Measurements from ENCODE around the gene IRAK3.
A peak's percentile ranks its signal among the peaks of the same experiment; 100 is the strongest.

IRAK3 gene, protein sequence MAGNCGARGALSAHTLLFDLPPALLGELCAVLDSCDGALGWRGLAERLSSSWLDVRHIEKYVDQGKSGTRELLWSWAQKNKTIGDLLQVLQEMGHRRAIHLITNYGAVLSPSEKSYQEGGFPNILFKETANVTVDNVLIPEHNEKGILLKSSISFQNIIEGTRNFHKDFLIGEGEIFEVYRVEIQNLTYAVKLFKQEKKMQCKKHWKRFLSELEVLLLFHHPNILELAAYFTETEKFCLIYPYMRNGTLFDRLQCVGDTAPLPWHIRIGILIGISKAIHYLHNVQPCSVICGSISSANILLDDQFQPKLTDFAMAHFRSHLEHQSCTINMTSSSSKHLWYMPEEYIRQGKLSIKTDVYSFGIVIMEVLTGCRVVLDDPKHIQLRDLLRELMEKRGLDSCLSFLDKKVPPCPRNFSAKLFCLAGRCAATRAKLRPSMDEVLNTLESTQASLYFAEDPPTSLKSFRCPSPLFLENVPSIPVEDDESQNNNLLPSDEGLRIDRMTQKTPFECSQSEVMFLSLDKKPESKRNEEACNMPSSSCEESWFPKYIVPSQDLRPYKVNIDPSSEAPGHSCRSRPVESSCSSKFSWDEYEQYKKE
- 0.46 to 8.5 reads per million in 2 donors for total RNA-seq

DNA sequence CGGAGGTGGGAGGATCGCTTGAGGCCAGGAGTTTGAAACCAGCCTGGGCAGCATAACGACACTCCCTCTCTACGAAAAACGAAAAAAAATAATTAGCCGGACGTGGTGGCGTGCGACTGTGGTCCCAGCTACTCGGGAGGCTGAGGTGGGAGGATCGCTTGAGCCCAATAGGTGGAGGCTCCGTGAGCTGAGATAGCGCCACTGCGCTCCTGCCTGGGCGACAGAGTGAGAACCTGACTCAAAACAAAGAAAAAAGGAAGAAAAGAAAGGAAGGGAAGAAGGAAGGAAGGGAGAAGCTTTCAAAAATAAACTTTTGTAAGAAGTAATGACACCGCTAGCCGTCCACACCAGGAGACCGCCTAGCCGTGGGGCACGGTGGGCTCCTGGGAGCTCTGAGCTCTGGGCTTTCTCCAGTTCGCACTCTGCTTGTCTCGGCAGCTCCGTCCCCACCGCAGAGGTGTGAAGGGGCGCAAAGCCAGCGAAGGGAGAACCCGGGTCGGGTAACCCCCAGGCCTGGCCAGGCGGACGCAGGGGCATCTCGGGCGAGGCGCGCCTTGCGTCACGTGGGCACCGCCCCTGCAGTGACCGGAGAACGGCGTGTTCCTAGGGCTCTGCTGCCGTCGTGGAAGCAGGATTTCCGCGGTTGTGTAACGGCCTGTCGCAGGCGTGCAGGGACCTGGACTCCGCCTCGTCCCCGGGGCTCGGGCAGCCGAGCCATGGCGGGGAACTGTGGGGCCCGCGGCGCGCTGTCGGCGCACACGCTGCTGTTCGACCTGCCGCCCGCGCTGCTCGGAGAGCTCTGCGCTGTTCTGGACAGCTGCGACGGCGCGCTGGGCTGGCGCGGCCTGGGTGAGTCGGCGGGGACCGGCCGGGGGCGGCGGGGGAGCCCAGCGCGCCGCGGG, at the start of gene IRAK3:
Gene IRAK3, plus strand, starts transcription at position 631 of the 902 bp plus-strand sequence. Its CDS starts 86 bp downstream, at position 717.
- DNase-seq: peak; percentile 26

DNA sequence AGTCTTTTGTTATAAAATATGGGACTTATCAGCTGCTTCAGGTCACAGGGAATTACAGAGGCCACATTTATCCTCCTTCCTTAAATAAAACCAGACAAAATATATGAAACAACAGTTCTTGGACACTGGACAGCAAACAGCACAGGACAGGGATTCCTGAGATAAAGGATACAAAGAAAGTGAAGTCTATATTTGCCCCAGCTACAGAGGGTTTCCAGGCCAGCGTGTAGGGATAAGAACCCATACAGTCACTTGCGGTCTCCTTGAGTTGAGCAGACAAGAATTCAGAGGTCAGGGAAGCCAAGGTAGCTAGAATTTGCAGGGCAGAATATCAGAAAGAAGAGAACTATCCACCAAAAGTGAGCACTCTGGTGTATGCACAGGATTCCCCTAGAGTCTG, 49.7 kb upstream of the IRAK3 start:
- DNase-seq: no peak

DNA sequence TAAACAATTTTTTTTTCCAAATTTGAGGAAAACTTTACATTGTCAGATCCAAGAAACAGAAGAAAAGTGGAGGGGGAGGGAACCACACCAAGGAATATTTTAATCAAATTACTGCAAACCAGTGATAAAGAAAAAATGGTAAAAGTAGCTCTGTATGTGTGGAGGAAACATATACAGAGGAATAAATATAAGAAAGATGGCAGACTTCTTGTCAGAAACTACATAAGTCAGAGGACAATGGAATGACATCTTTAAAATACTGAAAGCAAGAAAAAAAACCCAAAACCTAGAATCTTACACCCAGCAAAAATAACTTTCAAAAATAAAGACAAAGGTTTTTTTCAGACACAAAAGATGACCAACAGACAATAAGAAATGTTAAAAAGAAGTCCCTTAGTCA, 48.3 kb upstream of the IRAK3 start:
- DNase-seq: no peak

DNA sequence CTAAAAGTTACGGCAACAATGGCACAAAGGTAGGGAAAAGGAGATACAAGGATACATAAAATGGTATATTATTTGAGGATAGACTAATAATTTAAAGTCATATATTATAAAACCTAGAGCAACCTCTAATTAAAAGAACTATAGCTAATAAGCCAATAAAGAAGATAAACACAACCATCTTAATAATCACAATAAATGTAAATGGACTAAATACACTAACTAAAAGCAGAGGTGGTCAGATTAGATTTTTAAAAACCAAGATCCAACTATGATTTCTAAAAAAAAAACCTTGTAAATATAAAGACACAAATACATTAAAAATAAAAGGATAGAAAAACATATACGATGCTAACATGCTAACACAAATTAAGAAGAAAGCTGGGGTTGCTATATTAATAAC, 47.7 kb upstream of the IRAK3 start:
- DNase-seq: no peak

DNA sequence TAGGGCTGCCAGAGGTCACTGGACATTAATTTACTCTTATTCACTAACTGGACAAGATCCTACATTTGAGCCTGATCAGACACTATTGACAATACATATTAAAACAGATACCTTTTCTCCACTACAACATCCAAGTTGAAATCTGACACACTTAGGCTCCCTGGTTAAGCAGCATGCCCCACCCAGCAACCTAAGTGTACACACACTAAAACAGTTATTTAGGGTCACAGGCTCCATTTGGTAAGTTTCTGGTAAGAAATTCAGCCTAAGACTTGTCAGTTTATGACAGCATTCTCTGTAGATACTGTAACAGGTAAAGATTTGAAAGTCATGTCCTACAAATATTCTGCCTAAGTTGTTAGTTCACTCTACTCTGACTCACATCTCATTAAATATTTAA, 46.2 kb upstream of the IRAK3 start:
- DNase-seq: no peak

DNA sequence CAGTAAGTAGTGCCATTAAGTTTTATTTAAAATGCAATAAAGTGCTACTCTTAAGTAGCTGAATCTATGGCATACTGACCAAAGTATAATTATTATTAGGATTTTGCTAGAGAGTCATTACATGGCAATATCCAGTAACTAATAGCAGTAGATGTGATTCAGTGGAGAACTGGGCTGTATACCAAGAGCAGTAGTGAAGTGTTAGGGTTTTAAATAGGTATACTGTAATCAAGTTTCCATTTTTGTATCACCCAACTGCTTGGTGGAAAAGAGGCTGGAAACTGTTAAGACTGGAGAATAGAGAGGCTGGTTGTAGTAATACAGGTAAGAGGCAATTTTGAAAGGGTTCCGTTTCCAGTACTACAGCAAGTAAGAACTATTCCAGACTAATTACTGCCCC, 45.1 kb upstream of the IRAK3 start:
- DNase-seq: no peak

DNA sequence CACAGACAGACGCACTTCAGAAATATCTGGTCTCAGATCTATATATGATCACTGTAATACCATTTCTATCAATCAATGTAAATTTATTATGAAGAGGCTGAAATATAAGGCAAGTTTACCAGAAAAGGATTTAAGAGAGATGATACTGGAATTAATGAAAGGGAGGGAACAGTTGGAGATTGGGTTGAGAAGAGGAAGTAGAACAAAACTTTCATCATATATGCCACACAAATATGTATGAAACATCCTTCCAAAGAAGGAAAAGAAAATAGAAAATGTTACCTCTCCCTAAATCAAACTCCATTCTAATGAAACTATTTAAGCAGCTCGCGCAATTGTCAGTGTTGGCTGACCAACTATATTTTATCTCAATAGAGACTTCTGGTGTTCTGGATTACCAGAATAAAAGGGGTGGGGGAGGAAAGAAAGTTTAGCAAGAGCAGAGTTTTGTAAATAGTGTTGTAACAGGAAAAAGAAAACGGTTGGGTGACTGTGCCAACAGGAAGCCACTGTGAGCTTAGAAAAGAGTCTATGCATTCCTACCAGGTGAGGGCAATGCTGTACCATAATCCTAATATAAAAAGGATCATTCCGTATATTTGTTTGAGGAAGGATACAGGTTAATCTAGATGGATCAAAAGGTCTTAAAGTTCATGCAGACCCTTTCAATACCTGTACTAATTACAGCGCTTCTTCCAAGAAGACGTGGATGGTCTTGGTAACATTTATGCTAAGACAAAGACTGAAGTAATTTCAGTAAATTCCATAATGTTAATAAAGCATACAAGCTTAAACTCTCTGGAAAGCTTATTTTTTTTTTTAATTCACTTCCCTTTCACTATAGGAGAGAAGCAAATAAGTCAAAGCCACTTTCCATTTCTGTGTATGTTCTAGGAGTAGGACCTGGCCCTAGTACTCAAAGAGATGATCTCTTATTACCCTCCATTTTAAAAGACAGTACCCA, 43.9 kb upstream of the IRAK3 start:
- DNase-seq: no peak

DNA sequence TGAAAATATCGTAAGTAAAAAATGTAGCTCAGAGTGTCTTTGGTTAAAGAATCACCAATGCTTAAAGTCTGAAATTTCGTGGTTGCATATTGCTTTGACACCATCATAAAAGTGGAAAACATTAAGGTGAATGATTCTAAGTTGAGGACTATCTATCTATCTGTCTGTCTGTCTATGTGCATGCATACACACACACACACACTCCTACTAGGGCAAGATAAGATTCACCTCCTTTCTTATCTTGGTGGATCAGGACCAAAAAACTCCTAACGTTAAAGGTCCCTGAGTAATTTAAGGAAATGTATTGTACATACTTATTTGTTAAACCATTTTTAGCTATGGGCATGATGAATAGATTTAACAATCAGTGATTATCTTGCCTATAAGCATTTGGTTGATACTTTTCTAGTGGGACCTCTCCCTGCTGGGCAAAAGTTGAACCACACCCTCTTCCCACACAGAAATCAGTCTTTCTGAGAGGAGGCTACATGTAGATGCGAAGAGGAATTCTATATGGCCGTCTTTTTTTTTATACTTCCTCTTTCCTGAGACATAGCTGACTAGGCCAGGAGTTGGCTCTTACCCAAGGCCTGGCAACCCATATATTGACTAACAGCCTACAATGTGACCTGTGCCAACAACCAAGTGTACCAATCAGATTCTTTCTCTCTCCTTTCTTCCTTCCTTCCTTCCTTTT, 39.2 kb upstream of the IRAK3 start:
- no peak for DNase-seq

DNA sequence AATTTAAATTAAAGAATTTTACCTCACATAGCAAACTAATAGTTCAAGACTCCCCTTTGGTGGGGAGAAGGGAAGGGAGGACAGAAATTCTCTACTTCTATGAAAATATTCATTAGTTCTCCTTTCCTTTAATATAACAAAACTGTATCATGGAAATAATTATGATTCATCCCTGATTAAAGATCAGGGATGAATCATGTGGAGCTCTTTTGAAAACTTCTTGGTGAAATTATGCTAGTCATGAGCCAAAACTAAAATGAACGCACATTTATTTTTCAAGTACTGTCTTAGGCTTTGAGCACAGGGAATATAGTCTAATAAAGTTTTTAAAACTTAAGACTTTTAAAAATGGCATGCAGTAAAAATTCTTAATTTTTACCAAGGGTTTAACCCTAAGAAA, 36.3 kb upstream of the IRAK3 start:
- DNase-seq: no peak

DNA sequence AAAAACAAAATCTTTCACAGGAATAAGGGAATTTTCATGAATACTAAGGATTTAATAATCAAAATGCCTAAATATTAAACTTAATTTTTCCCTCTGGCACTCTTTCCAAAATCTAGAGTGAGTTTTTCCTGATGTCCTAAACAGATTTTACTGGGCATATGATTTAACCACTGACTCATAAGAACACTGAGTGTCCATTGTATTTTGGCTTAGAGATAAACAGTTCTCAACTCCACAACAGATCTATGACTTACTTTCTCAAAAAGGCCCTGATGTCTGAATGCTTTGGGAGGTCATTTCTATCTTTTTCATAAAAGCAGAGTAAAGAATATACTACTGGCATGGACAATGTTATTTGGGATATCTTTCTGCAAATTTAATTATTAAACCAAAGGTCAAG, 34.2 kb upstream of the IRAK3 start:
- no peak for DNase-seq

DNA sequence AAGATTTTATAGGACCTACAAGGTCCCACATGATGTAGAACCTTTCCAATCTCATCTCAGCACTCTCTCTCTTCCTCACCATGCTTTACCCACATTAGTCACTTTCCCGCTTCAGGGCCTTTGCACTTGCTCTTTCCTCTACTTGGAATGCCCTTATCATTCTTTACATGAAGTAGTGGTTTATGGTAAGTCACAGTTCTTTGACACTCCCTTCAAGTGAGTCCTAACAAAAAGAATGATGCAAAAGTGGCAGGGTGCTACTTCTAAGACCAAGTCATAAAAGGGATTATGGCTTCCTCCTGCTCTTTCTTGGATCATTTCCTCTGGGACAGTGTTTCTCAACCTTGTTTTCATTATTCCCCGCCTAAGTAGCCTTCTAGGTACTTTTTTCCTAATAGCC, 32.4 kb upstream of the IRAK3 start:
- no peak for DNase-seq

DNA sequence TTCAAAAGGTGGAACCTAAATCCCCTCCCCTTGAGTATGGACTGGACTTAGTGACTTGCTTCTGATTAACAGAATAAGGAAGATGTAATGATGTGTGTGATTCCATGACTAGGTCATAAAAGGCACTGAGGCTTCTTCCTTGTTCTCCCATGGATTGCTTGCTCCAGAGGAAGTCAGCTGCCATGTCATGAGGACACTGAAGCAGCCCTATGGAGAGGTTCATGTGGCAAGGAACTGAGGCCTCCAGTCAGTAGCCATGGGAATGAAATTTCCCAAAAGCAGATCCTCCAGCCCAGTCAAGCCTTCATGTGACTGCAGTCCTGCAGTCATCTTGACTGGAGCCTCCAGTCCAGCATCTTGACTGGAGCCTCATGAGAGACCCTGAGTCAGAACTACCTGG, 29.9 kb upstream of the IRAK3 start:
- no peak for DNase-seq

DNA sequence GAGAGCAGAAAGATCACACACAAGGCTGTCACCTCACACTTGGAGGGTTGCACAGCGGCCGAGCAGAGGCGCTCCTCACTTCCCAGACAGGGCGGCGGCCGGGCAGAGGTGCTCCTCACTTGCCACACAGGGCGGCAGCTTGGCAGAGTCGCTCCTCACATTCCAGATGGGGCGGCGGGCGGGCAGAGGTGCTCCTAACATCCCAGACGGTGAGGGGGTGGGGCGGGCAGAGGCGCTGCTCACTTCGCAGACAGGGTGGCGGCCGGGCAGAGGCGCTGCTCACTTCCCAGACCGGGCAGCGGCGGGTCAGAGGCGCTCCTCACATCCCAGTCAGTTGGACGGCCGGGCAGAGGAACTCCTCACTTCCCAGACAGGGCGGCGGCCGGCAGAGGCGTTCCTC, 28.3 kb upstream of the IRAK3 start:
- no peak for DNase-seq

DNA sequence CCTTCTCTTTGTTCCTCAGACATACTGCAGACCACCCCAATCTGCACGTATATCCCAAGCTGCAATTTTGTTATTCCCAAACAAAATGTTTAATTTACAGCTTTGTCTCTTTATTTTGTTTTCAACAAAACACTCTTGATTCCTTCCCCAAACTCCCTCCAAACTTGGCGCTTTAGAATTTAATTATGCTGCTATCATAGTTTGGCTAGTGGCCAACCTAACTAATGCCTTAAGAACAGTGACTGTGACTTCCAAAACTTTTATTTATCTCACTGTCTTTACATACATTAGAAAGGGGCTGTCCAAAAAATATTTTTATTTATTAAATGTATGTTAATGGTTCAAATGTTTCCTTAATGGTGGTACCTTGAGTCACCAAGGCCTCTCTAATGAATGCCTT, 26.3 kb upstream of the IRAK3 start:
- DNase-seq: no peak

DNA sequence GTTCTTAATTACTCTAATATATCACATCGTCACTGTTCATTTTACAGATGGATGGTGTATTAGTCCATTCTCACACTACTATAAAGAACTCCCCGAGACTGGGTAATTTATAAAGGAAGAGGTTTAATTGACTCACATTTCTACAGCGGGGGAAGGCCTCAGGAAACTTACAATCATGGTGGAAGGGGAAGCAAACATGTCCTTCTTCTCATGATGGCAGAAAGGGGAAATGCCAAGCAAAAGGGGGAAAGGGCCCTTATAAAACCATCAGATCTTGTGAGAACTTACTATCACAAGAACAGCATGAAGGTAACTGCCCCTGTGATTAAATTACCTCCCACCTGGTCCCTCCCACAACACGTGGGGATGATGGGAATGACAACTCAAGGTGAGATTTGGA, 25.7 kb upstream of the IRAK3 start:
- DNase-seq: no peak

DNA sequence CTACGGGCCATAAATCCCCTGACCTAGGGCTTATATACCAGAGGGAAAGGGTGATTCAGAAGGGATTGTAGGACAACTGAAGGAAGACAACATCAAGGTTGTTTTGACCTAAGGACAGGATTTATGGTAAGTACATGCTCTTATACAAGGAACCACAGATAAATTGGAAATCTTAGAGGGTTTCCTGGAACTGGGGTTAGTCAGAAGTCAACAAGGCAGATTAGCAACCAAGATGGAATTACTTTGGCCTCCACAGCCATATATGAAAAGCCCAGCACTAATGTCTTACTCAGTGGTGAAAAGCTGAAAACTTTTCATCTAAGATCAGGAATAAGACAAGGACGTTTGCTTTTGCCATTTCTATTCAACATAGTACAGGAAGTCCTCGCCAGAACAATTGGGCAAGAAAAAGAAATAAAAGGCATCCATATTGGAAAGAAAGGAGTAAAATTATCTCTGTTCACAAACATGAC, 24.6 kb upstream of the IRAK3 start:
- DNase-seq: no peak

DNA sequence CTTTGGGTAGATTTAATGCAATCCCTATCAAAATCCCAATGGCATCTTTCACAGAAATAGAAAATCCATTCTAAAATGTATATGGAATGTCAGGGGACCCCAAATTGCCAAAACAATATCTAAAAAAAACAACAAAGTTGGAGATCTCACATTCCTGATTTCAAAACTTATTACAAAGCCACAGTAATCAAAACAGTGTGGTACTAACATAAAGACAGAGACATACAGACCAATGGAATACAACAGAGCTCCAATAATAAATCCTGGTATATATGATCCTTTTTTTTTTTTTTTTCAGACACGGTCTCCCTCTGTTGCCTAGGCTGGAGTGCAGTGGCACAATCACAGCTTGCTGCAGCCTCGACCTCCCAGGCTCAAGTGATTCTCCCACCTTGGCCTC, 23.9 kb upstream of the IRAK3 start:
- DNase-seq: no peak

DNA sequence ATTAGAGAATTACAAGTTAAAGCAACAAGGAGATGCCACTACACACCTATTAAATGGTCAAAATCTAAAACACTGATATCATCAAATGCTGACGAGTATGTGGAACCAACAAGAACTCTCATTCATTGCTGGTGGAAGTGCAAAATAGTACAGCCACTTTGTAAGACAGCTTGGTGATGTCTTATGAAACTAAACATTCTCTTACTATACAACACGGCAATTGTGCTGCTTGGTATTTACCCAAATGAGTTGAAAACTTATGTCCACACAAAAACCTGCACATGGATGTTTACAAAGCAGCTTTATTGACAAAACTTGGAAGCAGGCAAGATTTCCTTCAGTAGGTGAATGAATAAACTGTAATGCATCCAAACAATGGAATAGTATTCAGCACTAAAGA, 22.5 kb upstream of the IRAK3 start:
- DNase-seq: no peak

DNA sequence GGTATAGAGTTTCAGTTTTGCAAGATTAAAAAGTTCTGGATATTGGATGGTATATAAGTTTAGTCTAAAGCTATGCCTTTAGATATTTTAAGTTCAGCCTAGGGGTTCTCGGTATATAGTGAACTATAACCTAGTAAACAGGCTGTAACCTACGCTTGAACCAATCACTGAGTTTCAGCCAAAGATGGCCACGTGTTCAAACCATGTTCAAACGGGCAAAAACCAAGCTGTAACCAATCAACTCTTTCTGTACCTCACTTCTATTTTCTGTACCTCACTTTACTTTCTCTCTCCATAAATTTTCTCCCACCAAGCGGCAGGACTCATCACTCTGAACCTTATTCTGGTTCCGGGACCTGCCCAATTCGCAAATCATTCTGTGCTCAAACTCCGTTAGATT, 20.6 kb upstream of the IRAK3 start:
- DNase-seq: no peak

DNA sequence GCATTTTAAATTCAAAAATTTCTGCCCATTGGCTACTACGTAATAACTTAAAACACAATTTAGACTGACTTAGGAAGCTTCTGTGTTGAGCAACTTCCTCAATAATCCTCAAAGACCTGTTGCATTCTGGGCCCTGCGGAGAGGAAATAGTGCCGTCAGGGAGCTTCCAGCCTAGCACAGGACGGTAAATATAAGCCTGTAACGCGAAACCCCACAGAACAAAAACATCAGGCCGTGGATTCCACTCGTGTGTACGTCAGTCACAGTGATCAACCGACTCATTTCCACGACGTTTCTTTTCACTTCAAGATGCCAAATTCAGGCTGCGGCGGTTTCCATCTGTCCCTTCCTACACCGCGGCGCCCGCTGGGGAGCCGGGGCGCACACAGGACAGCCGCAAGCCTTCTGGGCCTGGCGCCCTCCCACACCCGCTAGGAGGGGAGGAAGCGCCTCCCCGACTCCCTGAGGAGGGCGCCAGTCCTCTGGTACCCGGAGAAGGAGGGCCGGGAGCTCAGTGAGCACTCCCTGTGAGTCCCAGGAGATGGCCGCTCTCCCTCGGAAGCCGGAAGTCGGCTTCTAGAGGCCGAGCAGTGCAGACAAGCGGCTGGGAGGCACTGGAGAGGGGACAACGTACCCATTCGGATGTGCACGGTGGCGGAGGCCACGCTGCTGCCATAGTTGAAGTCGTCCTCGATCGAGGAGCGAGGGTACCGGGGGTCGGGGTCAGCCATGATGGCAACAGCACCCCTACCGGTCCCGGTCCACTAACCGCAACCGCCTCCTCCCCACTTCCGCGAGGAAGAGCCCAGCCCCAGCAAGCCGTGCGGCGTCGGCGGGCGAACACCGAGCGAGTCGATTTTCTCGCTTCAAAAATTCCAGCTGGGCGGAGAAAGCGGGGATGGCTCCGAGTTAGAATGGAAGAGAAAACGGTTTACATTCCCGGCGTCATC, 19.5 kb upstream of the IRAK3 start, which contains the start of gene TMBIM4:
Gene TMBIM4, minus strand, starts transcription at position 776 of the 950 bp plus-strand sequence. Its CDS starts 45 bp downstream, at position 731.
- DNase-seq: peak; percentile 72
